Measurements from ENCODE around the gene MT1F.

- TF ChIP-seq GATA3 (IDR thresholded peaks at IDR 0.05; ENCODE audit: low read depth, low read length) = no peak
- no peak for TF ChIP-seq GATA2 (IDR thresholded peaks at IDR 0.05; ENCODE audit: low read depth, low read length)
Measured at GRCh38 chr16:56684256-56684925, 26.6 kb downstream of the MT1F start.
